Kidney epithelial cell (primary cell): ENCODE data around the gene NTN1. TPM values are rescaled to one million over a fixed set of nuclear protein-coding genes. Genes with fewer than 3 reads are reported as not detected.

Experiments used
- DNase-seq: peaks from one replicate; pipeline ENCODE4 v3.0.0-alpha.2; 2010; ENCODE audit warnings: low read depth
- H3K27me3 ChIP-seq: 2 replicates; pipeline ENCODE4 v1.6.0; 2011; ENCODE audit warnings: low read length; ENCODE audit not compliant: control insufficient read depth, insufficient read depth
- H3K36me3 ChIP-seq: 2 replicates; pipeline ENCODE4 v1.5.1; 2011; ENCODE audit warnings: low read length; ENCODE audit not compliant: control insufficient read depth, insufficient read depth
- H3K4me3 ChIP-seq: 2 replicates; pipeline ENCODE4 v1.5.1; 2011; ENCODE audit warnings: low read depth, mild to moderate bottlenecking, control low read depth, low read length
- total RNA-seq: library from RNA; depleted of rRNA; stranded (reverse); fragments of >200 nt; gene quantifications from 2 replicates; pipeline ENCODE4 v1.2.3, GENCODE V29; 2015
- TF ChIP-seq, protein P1 (sequence below): IDR thresholded peaks from 2 replicates; pipeline ENCODE4 v1.5.1; 2011; ENCODE audit warnings: mild to moderate bottlenecking, moderate library complexity, low read length, control low read depth, inconsistent platforms; ENCODE audit not compliant: insufficient read depth, poor library complexity, severe bottlenecking

The NTN1 gene
- total RNA-seq, 1 donor from 2014 or later: 15.2 TPM

- DNase-seq: no peak
- Histone ChIP-seq H3K27me3 (peaks cover 2% of the 10 kb centered on the region), H3K36me3 (no peaks in the 10 kb centered on the region), H3K4me3 (no peak overlapping the region)
- TF ChIP-seq, protein P1, sequence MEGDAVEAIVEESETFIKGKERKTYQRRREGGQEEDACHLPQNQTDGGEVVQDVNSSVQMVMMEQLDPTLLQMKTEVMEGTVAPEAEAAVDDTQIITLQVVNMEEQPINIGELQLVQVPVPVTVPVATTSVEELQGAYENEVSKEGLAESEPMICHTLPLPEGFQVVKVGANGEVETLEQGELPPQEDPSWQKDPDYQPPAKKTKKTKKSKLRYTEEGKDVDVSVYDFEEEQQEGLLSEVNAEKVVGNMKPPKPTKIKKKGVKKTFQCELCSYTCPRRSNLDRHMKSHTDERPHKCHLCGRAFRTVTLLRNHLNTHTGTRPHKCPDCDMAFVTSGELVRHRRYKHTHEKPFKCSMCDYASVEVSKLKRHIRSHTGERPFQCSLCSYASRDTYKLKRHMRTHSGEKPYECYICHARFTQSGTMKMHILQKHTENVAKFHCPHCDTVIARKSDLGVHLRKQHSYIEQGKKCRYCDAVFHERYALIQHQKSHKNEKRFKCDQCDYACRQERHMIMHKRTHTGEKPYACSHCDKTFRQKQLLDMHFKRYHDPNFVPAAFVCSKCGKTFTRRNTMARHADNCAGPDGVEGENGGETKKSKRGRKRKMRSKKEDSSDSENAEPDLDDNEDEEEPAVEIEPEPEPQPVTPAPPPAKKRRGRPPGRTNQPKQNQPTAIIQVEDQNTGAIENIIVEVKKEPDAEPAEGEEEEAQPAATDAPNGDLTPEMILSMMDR: no peak
Measured at GRCh38 chr17:9140550-9141424, 119.5 kb downstream of the NTN1 start.

DNA sequence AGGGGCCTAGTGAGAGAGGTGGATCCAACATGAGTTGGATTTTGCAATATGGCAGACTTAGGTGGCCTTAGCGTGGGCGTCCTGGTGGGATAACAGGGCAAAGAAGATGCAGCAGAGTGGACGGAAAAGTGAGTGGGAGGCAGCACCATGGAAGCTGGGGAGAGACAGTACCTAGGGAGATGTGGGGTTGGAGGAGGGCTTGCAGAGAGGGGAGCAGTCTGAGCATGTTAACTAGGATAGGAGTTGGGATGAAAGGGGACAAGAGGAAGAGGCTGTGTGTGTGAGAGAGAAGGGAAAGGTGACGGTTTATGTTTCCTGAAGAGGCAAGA, 120.1 kb downstream of the NTN1 start:
- TF ChIP-seq, protein P1: no peak
- Histone ChIP-seq H3K36me3 (no peaks in the 10 kb centered on the region), H3K4me3 (no peak overlapping the region), H3K27me3 (peaks cover 2% of the 10 kb centered on the region)
- DNase-seq: no peak

DNA sequence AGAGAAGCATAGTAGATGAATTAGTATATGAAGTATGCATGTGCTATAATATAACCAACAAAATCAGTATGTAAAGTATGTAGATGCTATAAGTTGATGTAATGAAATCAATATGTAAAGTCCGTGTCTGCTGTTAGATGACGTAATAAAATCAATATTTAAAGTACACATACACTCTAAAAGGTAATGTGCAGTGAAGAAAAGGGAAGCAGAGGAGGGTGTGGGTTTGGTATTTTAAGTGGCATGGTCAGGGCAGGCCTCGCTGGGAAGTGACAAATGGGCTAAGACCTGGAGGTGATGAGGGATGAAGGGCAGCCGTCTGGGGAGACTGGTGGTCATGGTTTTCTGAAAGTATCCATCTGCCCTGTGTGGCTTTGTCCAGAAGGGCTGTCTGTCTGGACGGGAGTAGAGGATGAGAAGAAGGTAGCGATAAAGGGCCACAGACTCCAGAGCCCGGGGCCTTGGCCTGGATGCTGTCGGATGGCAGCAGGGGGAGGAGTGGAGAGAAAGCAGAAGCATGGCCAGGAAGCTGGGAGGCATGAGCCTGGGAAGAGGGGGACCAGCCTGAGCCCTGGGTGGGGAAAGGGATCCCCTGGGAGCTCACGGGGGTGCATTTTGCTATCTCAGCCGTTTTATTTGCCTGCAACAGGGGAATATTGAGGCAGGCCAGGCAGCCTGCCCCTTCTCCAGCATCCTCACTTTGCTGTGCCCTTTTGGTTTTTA, 121.6 kb downstream of the NTN1 start:
- no peak for DNase-seq
- Histone ChIP-seq H3K36me3 (no peaks in the 10 kb centered on the region), H3K4me3 (no peak overlapping the region), H3K27me3 (peaks cover 2% of the 10 kb centered on the region)
- TF ChIP-seq, protein P1: no peak

GRCh38 chr17:9144502-9145249, 123.4 kb downstream of the NTN1 start:
- H3K4me3 ChIP-seq: no peak overlapping the region
- H3K27me3 ChIP-seq: peaks cover 4% of the 10 kb centered on the region
- TF ChIP-seq, protein P1: no peak

GRCh38 chr17:9146064-9146463, 124.8 kb downstream of the NTN1 start:
- Histone ChIP-seq H3K4me3 (no peak overlapping the region), H3K27me3 (peaks cover 4% of the 10 kb centered on the region), H3K36me3 (no peaks in the 10 kb centered on the region)
- no peak for DNase-seq
- TF ChIP-seq, protein P1: no peak

More at GRCh38 chr17:9144502-9145249, 123.4 kb downstream of the NTN1 start:
- H3K36me3 ChIP-seq: no peaks in the 10 kb centered on the region
- no peak for DNase-seq
